ACHN (cell line): Measurements from ENCODE around the gene MFSD6.
A peak's percentile ranks its signal among the peaks of the same experiment; 100 is the strongest.

ENCODE experiments used
- DNase-seq: peaks from one replicate; pipeline ENCODE4 v3.0.0-alpha.2; 2015
- in situ Hi-C: cut with HindIII; loops from 2 replicates; pipeline ENCODE4 v1.10.0; 2017; ENCODE audit warnings: low sequenced_read_pairs, low pct_ligation_motif_present, low pct_unique_long_range_greater_than_20kb

Gene MFSD6

GRCh38 chr2:190534310-190535120, 126.4 kb downstream of the MFSD6 start, which contains the start of gene NEMP2:
NEMP2 (minus strand) TSS chr2:190534722; CDS start chr2:190534655, 67 bp downstream.
- in situ Hi-C loops, result no loop called here
- DNase-seq, result peak; percentile 88

- in situ Hi-C loops, result no loop called here
- DNase-seq, result peak; percentile 46
Observed at GRCh38 chr2:190535121-190535439, 126.9 kb downstream of the MFSD6 start.

DNA sequence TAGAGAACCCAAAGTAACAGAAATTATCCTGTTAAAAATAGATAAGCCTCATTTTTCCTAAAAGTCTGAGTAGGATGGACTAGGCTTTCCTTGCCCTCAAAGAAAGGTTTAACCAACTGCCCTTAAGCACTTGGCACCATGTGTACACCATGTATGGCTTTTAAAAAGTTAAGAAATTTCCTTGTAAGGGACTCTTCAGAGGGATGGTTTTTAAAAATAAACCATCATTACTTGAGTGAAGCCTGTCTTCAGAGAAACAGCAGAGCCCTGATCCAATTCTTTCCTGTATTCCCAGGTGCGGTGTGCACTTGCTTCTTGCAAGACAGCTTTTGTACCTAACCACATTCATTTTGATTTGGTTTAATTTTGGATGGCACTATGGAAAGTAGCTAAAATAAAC, 127.4 kb downstream of the MFSD6 start:
- in situ Hi-C loops, result no loop called here
- DNase-seq, result peak; percentile 12

- no peak for DNase-seq
- in situ Hi-C loops, result no loop called here
Observed at GRCh38 chr2:190537765-190538164, 129.6 kb downstream of the MFSD6 start.

DNA sequence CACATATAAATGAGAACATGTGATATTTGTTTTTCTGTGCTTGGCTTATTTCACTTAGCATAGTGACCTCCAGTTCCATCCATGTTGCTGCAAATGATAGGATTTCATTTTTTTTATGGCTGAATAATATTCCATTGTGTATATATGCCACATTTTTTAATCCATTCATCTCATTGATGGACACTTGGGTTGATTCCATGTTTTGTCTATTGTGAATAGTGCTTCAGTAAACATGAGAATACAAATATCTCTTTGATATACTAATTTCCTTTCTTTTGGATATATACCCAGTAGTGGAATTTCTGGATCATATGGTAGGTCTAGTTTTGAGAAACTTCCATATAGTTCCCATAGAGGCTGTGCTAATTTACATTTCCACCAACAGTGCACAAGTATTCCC, 130.0 kb downstream of the MFSD6 start:
- DNase-seq, result no peak
- in situ Hi-C loops, result no loop called here

DNA sequence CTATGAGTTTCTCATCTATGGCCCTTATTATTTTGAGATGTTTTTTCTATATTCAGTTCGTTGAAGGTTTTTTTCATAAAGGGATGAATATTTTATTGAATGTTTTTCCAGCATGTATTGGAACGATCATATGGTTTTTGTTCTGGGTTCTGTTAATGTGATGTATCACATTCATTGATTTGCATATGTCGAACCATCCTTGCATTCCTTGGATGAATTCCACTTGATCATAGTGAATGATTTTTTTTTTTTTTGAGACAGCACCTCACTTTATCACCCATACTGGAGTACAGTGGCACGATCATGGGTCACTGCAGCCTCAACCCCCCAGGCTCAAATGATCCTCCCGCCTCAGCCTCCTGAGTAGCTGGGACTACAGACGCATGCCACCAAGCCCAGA, 131.9 kb downstream of the MFSD6 start:
- in situ Hi-C loops, result no loop called here

GRCh38 chr2:190545093-190545492, 136.9 kb downstream of the MFSD6 start:
- in situ Hi-C loops, result no loop called here

More for the DNA sequence above, 131.9 kb downstream of the MFSD6 start:
- DNase-seq, result peak; percentile 27

DNA sequence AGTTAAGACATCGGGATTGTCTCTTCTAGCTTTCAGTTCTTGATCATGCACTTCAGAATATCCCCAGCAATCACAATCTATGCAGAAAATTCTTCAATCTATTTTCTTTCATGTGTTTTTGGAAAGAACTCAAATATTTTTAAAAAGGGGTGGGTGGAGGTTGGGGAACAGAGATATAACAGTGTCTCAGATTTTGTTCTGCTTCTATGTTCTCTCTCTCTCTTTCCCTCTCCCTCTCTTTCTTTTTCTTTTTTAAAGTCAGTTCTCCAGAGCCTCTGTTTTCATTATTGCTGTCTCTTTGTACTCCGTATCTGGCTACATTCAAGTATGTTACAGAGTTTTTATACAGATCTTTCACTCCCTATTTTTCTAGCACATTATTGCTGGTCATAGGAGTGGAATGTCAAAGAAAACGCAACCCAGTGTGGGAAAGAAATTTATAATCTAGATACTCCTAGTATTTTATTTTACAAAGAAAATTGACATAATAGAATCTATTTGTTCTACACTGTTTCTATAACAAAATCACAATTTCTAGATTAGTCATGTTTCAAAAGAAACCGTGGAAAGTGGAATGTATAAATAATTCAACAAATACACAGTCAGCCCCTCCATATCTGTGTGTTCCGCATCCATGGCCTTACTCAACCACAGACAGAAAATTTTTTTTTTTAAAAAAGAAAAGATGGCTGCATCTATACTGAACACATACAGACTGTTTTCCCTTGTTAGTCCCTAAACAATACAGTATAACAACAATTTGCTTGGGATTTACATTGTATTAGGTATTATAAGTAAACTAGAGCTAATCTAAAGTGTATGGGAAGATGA, 137.6 kb downstream of the MFSD6 start:
- in situ Hi-C loops, result no loop called here
- DNase-seq, result no peak

More at GRCh38 chr2:190545093-190545492, 136.9 kb downstream of the MFSD6 start:
- DNase-seq, result no peak

- in situ Hi-C loops, result no loop called here
- no peak for DNase-seq
Observed at GRCh38 chr2:190546734-190547133, 138.6 kb downstream of the MFSD6 start.

GRCh38 chr2:190547886-190548285, 139.7 kb downstream of the MFSD6 start:
- in situ Hi-C loops, result no loop called here
- DNase-seq, result no peak

GRCh38 chr2:190550137-190550536, 142.0 kb downstream of the MFSD6 start:
- in situ Hi-C loops, result no loop called here
- no peak for DNase-seq
